ENCODE results near the gene FAM177B. TPM values are rescaled to one million over a fixed set of nuclear protein-coding genes. Genes with fewer than 3 reads are reported as not detected.

The FAM177B gene
- total RNA-seq, 2 donors from 2014 or later, result not detected

DNA sequence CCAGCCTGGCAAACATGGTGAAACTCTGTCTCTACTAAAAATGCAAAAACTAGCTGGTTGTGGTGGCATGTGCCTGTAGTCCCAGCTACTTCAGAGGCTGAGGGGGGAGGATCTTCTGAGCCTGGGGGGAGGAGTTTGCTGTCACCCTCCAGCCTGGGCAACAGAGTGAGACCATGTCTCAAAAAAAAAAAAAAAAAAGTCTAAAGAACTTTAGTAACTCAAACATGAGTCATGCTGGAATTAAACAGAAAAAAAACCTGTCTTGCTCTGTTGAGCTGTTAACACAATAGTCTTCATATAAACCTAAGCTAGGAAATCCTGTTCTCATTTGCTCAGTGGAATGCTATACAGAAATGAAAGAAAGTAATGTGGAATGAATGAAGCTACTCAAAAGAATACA, 61.1 kb downstream of the FAM177B start:
- Mint-ChIP-seq H3K27me3 (ENCODE audit: low read depth) (no peaks in the 10 kb centered on the region), H3K4me3 (no peak overlapping the region), H3K9me3 (no peaks in the 10 kb centered on the region), H3K27ac (no peak overlapping the region), H3K36me3 (ENCODE audit: insufficient read depth in 2 of 2) (no peaks in the 10 kb centered on the region), H3K4me1 (ENCODE audit: low read depth) (peaks cover 13% of the 10 kb centered on the region)
- no peak for DNase-seq
- peak; percentile 23 to 36 for ATAC-seq (replicated peaks in 1 of 2)

DNA sequence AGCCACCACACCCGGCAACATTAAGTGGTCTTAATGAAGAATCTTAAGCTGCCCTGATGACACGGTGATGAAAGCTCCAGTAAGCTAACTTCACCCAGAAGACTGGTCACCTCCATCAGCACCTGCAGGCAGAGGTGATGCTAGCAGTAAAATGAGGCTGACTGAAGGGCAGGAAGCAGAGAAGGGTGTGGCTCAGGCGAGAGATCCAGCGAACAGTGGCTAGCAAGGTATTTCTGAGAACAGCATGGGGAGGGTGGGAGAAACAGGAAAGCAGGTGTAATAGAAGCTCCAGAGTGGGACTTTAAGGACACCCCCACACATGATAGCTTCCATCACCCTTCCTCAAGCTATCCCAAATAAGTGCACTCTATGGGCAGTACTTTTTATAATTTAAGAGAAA, 62.0 kb downstream of the FAM177B start:
- Mint-ChIP-seq H3K36me3 (ENCODE audit: insufficient read depth in 2 of 2) (no peaks in the 10 kb centered on the region), H3K4me1 (ENCODE audit: low read depth) (peaks cover 13% of the 10 kb centered on the region), H3K9me3 (no peaks in the 10 kb centered on the region), H3K27me3 (ENCODE audit: low read depth) (no peaks in the 10 kb centered on the region), H3K27ac (no peak overlapping the region), H3K4me3 (no peak overlapping the region)
- no peak for DNase-seq
- no peak for ATAC-seq (replicated peaks in 1 of 2)

Other genes with a start within 250 kb of the FAM177B start
- under 1 TPM in 1 of 2 donors, not detected in 1; 0.56 TPM for gene HHIPL2, start 189.1 kb upstream of the FAM177B start, total RNA-seq
- 10 to 100 TPM; 12.0 to 15.1 TPM for gene TAF1A, start 147.3 kb upstream of the FAM177B start, total RNA-seq
- gene MIA3, start 119.1 kb upstream of the FAM177B start, total RNA-seq, result 10 to 100 TPM; 52.2 to 61.5 TPM
- gene AIDA, start 24.7 kb upstream of the FAM177B start, total RNA-seq, result 10 to 100 TPM; 49.5 to 57.1 TPM
- 10 to 100 TPM; 42.8 to 45.4 TPM for gene BROX, start 24.6 kb upstream of the FAM177B start, total RNA-seq
- 1 to 10 TPM; 2.4 to 3.3 TPM for gene DISP1, start 77.8 kb downstream of the FAM177B start, total RNA-seq